GM03348 (cell line): Measurements from ENCODE around the gene STAMBP.
"Not testable (repeated sequence)": the region's sequence is repeated elsewhere in the genome, so short reads cannot be mapped to it uniquely, and the experiment has no call there.

ENCODE experiments used
- DNase-seq: peaks from one replicate; pipeline ENCODE4 v3.0.0; 2012; ENCODE audit warnings: low spot score

Gene STAMBP

DNA sequence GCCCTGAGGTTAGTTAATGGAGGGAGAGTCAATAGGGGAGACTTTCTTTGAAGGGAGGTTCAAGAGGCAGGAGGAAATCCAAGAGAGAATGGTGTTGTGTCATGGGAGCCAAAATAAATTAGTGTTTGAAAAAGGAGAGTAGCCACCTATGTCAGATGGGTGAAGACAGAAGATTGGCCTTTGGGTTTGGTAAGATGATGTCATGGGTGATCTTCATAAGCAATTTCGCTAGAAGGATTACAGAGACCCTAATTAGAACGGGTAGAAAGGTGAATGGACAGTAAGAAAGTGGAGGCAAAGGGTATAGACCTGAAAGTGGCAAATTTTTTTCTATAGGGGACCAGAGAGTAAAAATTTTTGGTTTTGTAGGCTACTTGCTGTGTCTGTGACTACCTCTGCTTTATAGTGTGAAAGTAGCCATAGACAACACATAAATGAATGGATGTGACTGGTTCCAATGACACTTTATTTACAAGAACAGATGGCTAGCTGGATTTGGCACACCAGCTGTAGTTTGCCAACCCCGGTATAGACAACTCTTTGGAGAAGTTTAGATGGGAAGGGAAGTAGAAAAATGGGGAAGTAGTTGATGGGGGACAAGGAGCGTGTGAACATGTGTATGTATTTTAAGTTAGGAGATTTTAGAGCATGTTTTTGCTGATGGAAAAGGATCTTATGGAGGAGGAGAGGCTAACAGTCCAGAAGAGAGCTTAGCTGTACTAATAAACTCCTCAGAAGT lies 9.3 kb downstream of the STAMBP start:
- DNase-seq: no peak

DNA sequence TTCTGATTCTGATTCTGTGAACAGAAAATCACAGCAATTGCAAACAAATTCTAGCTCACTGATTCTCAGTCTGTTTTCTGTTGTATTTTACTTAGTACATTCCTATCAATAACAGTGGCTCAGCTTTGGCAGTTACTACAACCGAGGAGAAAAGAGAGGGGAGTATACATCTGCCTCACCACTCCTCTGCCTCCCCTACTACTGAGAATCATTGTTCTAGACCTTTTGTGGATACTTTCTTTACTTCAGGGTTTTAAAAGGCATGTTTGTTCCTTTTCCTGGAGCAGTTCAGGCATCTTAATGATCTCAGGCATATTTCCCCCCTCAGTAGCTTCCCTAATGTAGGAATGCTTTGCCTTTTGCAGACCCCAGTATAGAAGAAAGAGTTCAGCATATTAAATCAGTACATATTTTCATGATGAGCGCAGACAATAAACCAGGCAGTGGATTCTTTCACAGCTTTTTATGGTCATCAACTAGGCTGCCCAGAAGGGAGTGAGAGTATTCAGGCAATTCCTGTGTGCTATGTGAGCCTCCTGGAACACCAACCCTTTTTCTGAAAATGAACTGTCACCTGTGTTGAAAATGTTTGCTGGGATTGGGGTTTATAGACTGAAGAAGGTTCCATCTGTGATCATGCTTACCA lies 10.3 kb downstream of the STAMBP start:
- peak; percentile 11 for DNase-seq

DNA sequence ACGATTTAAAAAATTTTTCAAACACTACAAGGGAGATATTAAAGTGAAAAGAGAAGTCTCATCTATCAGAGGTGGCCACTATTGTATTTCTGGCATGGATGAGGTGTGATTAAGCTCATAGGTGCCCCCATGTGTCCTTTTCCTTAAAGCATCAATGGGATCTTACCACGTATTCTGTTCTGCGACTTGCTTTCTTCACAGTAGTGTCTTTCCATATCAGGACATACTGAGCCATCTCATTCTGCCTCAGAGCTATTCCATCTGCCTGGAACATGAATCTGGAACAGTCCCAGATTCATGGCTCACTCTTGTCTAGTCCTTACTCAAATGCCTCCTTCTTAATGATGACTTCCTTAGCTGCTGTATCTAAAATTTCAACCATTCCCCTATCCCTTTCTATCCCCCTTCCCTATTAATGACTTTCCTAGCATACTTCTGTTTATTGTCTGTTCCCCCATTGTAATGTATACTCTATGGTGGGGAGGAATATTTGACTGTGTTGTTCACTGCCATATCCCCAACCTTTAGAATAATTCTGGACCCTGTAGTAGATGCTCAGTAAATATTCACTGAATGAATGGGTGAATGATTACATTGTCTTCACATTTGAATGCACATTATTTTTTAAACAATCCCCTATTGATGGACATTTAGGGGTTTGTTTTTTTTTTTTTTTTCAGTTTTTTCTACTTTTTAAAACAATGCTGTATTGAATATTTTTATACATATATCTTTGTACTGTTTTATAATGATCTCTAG lies 11.1 kb downstream of the STAMBP start:
- DNase-seq: no peak

DNA sequence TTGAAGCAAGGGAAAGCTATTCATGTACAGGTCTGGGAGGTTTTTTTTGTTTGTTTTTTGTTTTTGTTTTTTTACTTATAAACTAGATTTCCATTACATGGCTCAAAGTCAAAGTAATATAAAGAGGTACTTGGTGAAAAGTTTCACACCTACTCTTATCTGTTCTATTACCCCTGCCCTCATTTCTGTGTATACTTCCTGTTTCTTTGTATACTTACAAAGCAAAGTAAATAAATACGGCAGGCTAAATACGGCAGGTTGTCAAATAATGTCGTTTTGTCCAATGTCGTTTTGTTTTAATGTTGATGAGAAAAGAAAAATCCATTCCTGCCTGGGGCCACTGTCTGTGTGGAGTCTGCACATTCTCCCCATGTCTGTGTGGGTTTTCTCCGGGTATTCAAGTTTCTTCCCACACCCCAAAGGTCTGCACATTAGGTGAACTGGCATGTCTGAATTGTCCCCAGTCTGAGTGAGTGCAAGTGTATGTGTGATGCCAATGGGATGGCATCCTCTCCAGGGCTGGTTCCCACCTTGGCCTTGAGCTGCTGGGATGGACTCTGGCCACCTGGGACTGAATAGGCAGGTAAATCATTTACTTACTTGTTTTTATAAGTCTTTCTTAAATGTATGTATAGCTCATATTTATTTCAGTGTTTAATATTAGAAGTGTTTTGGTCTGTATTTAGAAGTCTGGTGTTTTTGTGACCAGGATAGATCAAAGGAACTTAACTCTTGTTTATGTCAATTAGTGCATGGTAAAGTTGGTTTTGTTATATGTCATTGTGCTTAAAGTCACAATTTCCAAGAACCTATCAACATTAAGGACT lies 13.4 kb downstream of the STAMBP start:
- DNase-seq: no peak

DNA sequence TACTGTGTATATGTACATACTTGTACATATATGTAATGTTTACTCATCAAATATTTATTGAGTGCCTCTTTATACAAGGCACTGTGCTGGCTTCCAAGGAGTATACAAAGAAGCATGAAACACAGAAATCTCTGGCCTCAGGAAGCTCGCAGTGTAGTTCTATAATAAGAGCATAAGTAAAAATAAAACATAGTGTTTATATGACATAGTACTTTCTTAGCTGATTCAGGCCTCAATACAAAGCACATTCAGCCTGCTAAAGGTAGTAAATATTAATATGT lies 13.9 kb downstream of the STAMBP start:
- no peak for DNase-seq

DNA sequence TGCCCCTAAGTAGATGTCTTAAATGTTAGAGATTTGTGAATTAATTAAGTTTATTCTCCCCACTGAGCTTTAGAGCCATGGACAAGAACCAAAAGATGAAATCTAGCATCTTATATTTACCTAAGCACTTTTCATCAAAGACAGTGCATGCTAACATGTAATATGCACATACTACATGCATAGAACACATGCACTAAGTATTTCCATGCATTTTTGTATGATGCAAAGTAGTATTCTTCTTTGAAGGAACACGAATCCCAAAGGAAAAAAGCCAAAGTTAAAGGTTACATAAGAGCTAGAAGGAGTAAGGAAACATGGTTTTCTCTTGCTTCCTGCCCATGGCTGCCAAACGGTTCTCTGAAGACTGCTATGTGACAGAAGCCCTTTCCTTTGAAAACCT lies 15.3 kb downstream of the STAMBP start:
- DNase-seq: no peak

DNA sequence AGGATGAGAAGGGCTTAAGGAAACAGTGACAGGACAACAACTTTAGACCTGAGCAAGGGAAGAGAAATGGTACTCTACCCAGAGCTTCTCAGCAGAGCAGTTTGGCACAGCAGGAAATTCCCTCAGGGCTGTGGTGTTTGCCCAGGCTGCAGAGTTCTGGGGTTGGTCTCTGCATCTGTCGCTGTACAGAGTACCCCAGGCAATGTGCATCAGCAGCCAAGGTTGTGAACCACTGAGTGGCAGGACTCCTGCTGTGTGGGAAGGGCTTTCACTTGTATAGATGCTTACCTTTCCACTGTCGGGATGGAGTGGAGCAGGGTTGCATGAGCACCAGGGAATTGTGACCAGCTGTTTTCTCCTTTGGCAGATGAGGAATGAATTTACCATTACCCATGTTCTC lies 21.2 kb downstream of the STAMBP start:
- DNase-seq: no peak

DNA sequence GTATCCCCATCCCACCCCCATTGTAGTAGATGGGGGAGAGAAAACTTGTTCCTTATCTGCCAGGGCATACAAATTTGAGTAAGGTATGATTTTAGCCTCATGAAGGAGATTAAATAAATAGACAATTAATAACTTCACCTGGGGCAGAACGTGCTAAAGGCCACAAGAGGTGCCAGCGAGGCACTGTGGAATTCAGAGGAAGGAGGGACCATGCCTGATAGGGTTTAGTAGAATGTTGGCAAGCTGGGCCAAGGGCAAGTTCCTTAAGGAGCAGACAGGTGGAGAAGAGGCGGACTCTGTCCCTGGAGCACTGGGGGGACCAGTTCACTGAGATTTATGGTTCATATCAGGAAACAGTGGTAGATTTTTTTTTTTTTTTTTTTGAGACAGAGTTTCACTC lies 22.5 kb downstream of the STAMBP start:
- DNase-seq: no peak

DNA sequence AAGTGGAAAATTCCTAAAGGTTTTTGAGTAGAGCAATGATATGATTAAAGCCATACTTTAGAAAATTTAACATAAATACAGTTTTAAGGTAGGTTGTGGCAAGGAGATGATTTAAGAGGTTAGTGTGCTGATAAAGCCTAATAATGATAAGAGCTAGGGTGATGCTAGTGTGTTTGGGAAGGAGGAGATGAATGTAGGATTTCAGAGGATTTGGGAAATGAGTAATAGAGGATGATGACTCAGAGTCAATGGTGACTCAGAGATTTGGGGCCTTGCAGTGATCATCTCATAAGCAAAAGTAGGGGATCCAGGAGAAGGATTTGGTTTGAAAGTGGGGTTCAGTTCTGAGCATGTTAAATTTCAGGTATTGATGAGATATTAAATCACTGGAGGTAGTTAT lies 23.3 kb downstream of the STAMBP start:
- peak; percentile 73 for DNase-seq

DNA sequence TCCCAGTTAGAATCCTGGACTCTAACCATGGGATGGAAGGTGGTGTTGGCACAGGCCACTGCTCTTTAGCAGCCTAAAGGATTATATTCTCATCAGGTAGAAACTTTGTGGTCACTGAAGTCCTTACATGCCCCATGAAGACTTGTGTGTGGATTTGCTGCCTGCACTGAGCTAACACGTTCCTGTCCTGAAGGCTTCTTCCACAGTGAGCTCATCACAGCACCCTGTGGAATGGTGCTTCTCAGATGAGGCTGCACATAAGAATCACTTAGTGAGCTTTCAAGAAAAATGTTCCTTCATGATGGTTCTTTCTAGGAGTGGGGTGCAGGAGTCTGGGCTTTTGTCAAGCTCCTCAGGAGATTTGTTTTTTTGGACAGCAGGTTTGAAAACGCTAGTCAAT lies 26.8 kb downstream of the STAMBP start:
- no peak for DNase-seq

DNA sequence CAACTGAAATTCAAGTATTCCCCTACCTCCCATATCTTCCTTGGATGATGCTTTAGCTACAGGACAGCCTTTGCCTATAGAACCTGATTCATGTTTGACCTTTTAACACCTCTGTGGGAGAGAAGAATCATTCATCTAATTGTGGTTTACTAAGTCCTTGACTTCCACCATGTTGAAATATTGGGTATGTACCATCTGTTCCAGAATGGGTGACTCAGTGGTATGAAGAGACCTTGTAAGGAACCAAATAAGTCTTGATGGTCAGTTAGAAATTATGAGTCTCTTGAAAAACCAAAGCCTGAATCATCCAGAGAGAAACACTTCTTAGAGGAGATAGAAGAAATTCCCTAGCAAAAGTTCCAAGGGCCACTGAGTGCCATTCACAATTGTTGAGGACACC lies 27.5 kb downstream of the STAMBP start:
- peak; percentile 78 for DNase-seq

DNA sequence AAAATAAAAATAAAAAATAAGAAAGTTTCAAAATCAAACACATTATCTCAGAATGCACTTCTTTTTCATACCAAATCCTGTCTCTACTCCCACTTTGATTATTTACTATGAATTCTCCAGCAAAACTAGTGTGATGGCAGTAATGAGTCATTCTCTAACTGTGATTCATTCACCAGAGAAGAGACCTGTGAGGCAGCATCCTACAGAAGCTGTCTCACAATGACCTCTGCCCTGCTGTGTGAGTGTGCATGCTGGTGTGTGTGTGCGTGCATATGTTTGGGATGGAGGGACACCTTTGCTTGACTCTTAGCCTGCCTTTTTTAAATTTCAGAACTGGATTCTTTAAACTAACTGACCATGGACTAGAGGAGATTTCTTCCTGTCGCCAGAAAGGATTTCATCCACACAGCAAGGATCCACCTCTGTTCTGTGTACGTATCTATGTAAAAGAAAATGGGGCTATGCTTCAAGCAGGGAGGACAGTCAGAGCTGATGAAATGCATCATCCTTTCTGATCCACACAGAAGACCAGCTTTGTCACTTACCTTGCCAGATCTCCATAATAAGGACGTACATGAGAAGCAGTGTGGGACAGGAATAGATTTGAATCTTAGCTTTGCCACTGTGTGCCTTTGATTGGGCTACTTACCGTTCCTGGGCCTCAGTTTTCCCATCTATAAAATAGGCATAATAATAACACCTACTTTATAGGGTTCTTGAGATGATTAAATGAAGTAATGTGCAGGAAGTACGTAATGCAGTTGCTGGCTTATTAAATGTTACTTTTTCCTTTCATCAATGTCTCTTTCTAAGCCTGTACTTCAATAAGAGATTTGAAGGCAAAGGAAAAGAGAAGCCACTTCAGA lies 31.2 kb downstream of the STAMBP start:
- peak; percentile 66 for DNase-seq

DNA sequence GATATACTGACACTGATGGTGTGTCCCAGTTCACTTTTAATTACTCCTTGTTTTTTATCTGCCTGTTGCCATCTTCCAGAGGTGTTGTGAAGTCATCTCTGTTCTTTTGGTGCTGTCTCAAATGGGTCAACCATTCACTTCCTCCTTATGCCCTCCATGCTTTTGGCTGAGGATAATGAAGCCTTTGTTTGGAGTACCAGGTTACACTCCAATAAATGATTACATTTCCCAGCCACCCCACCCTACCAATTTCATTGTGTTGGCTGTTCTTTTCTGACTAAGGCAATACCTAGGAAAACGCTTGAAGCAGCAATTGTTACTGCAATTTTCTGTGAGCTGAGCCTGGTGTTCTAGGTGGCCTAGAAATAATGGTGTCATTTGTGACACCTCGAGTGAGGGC lies 34.2 kb downstream of the STAMBP start:
- DNase-seq: no peak

DNA sequence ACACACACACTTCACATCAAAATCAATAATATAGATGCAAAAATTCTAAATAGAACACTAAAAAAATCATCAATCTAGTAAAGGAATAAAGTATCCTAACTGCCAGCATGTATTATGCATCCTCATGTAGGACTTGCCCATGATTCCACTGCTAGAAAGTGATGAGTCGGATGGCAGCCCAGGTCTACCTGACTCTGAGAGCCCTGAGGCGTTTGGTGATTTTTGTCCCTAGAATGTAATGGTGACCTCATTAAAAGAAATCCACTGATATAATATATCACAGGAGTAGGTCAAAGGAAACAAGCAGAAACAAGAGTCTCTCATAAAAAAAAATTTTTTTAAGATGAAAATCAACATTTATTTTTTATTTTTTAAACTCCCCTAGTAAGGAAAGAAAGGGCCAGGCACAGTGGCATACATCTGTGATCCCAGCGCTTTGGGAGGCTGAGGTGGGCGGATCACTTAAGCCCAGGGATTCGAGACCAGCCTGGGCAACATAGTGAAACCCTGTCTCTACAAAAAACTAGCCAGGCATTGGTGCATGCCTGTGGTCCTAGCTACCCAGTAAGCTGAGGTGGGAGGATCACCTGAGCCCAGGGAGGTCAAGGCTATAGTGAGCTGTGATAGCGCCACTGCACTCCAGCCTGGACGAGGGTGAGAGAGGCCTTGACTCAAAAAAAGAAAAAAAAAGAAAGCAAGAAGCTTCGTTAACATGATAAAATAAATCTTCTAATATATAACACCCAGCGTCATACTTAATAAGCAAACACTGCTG lies 39.6 kb downstream of the STAMBP start:
- no peak for DNase-seq

DNA sequence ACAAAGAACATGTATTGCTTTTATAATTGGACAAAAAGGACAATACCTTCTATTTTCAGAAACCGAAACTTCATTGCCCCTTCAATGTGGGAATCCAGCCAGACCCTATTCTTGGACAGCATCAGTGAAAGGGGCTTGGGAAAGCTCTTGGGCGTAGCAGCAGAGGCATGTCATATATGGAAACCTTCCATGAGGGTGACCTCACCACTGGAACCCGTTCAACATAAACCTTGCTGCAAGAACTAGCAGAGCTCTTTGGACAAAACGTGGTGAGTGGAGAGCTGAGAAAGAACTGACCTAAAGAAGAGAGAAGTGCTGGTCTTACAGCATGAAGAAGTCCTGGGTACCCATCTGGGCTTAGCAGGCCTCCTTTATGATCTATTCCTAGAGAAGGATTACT lies 41.3 kb downstream of the STAMBP start:
- DNase-seq: peak; percentile 65

DNA sequence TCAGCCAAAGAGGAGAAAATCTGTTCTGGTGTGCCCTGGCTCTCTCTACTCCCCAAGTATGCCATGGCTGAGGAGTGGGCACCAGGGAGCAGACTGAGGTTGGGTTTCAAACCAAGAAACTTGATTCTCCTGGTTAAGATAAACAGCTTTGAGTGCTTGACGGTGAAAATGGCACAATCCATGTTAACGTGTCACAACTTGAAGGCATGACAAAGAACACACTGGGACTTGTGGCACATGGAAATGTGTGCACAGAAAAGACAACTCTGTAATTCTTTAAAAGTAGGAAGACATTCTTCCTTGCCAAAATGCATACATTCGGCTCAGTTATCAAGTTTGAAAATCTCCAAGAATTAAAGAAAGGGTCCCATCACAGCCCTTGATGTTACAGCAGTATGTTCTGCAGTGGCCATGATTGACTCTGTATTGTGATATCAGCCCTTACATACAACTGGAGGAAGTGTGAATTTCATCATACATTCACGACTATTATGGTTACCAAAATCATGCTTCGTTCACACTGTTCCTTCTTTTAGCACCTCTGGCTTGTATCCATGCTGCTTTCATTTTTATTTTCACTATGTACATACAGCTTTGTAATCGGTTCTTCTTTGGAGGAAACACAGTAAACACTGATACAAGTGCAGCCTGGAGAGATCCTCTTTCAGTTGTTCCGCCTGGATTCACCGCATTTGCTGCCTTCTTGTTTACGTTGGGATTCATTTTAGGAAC lies 48.5 kb downstream of the STAMBP start:
- no peak for DNase-seq

DNA sequence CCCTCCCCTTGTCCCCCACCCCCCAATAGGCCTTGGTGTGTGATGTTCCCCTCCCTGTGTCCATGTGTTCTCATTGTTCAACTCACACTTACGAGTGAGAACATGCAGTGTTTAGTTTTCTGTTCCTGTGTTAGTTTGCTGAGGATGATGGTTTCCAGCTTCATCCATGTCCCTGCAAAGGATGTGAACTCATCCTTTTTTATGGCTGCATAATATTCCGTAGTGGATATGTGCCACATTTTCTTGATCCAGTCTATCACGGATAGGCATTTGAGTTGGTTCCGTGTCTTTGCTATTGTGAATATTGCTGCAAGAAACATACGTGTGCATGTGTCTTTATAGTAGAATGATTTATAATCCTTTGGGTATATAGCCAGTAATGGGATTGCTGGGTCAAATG lies 49.2 kb downstream of the STAMBP start:
- not testable (repeated sequence) for DNase-seq

DNA sequence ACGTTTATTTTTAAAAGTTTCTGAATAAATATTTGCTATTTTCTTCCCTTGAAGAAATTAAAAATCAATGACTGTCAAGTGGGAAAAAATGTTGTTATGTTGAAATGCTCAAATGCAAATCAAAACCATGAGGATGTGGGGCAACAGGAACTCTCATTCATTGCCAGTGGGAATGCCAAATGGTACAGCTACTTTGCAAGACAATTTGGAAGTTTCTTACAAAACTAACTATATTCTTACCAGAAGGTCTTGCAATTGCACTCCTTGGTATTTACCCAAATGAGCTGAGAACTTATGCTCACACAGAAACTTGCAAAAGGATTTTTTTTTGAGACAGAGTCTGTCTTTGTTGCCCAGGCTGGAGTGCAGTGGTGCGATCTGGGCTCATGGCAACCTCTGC lies 56.6 kb downstream of the STAMBP start:
- DNase-seq: no peak

DNA sequence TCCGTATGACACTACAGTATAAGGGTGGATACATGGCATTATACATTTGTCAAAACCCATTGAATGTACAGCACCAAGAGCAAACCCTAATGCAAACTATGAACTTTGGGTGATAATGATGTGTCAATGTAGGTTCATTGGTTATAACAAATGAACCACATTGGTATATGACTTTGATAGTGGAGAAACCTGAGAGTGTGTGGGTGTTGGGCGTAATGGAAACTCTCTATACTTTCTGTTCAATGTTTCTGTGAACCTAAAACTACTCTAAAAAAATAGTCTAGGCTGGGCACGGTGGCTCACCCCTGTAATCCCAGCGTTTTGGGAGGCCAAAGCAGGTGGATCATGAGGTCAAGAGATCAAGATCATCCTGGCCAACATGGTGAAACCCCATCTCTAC lies 57.6 kb downstream of the STAMBP start:
- DNase-seq: no peak
